Stimulated activated naive CD4-positive, alpha-beta T cell (primary cell): Measurements from ENCODE around the gene SMPD3.
A peak's percentile ranks its signal among the peaks of the same experiment; 100 is the strongest.

Source experiments
- DNase-seq, 6 experiments: peaks; one replicate each; lab custom pipeline; 2025; lab: John Stamatoyannopoulos, UW

Gene SMPD3

DNA sequence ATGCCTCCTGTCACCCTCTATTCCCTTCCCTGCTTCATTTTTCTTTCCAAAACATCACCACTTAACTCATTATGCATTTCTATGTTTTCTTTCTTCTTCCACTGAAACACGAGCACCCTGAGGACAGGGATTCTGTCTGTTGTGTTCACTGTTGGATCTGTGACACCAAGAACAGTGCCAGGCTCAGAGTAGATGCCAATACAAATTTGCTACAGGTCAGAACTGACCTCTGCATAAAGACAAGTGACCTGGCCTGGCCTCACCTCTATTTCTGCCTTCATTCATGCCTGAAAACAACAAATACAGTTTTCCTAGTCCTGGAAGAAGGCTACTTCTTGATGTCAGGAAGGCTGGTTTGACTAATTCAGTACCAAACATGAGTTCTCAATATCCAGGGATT is 45.1 kb downstream of the SMPD3 start:
- no peak for DNase-seq

DNA sequence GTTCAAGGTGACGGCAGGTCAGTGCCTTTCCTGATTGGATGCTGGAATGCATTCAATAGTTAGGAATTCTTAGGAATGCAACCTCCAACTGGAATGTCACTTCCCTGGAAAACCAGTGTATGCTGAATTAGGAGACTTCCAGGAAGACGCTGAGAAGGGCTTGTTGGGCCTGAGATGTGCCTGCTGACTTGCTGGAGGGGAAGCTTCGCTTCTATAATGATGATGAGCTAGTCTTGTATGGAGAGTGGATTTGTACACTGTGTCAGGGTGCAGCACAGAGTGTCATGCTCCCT is 45.6 kb downstream of the SMPD3 start:
- DNase-seq, result no peak

DNA sequence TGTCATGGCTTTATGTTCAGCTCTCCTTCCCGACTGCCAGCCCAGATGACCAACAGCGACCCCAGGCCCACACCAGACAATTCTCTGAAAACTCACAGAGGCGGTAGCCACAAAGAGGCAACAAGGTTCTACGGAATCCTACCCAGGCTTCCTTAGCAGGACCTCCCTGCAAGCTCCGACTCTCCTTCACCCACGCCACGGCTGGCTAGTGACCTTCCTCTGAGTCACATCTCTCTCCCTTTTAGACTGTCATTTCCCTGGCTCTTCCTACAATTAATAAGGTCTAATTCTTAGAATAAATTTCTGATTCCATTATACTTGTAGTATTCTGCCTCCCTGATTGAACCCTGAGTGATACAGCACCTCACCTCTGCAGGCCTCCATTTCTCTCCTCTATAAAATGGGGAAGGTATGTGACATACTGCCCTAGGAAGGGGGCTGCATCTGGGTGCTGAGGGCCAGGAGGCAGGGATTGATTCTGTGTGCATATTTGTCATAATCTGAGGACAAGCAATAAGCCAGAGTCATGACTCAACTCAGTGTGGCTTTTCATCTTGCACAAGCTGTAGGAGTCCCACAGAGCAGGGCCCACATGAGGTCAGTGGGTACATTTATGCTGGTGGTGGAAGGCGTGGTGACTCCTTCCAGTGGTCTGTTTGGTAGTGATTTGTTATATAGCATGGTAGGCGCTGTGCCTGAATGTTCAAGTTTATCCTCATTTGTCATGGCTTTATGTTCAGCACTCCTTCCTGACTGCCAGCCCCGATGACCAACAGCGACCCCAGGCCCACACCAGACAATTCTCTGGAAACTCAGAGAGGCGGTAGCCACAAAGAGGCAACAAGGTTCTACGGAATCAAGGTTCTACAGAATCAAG is 46.2 kb downstream of the SMPD3 start:
- DNase-seq, result no peak

DNA sequence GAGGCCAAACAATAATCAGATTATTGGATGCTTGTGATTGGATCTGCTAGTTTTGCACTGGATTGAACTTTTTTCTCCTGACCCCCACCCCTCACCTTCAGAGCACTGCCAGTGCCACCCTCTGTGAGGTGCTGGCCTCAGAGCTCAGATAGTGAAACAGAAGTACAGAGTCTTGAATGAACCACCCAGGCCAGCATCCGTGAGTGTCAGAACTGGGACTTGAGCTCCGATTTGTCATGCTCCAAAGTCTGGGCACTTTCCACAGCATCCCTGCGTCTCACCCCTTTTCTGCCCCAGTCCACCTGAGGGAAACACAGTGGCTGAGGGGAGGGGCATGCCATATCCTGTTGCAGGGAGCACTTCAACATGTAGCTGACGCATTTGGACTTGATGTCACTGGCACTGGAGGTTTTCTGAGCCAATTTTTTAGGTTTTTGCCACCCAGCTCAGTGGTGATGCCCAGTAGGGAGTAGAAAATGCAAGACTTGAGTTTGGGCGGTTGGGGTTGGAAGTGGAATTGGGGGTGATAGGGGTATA is 47.3 kb downstream of the SMPD3 start:
- peak in 3 of 6 experiments; percentile 3 to 53 (median 32) for DNase-seq

DNA sequence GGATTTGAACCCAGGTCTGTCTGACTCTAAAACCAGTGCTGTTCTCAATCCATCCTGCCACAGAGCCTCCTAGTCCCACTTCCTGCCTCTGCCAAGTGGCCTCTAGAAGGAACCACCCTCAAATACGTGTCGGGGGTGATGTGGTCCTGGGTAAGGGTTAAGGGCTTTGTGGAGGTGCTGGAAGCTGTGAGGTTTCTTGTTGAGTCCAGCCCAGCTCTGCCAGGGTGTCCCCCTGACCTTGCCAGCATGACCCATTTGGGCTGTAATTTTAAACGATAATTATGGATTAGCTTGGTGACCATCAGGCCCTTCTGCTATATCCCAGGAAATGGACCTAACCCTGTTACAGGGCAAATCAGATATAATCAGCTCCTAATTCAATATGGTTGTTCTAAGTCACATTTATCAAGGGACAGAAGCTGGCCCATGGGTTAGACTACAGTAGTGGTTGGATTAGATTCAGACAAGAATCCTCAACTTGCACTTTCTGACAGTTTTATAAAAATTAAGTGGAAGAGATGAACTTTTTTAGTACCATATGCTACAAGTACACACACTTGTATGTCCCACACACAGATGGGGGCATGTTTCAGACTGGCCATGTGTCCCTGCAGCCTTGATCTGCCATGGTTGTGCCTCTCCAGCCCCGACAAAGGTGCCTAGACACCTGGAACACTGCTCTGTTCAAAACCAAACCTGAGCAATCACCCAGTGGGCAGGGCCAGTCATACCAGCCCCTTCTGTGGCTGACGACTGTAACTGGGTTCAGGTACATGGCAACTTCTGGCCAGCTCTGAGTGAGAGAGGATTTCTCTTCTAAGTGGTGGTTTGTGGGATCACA is 48.0 kb downstream of the SMPD3 start:
- DNase-seq, result peak in 1 of 6 experiments; percentile 39

DNA sequence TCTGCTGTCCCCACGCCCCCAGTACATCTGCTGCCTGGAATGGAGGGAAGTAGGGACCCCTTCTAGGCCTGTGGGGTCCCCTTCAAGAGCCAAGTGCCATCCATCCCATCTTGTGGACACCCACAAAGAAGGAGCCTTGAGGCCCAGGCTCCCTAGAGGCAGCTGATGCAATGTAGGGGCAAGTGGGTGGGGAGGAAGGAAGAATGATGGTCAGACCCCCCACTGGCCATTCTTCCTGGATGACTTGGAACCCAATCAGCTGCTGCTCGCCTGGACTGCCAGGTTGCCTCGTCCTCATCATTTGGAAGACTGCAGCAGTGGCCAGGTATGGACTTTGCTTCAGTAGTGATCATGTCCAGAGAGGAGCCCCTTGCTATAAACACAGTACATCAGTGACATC is 48.9 kb downstream of the SMPD3 start:
- no peak for DNase-seq

DNA sequence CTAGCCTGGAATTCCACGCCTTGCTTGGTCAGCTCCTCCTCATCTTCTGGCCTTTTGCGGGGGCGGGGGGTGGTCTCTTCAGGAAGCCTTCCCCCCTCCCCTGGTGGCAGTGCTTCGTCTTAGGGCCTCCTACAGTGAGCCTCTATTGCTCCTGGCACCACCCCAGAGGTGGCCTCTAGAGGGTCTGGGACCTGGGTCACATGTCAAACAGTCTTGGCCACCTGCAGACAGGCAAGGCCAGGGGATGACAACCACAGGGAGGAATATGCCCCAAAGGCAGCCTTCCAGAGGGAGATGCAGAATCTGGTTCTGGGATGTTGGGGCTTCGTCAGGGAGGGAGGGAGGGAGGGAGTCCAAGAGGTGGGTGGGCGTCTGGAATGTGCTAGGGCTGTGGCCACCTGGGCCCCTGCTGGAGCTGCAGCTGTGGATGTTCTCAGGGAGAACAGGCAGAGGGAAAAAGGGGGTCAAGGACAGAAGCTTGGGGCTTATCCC is 50.6 kb downstream of the SMPD3 start:
- DNase-seq, result no peak

DNA sequence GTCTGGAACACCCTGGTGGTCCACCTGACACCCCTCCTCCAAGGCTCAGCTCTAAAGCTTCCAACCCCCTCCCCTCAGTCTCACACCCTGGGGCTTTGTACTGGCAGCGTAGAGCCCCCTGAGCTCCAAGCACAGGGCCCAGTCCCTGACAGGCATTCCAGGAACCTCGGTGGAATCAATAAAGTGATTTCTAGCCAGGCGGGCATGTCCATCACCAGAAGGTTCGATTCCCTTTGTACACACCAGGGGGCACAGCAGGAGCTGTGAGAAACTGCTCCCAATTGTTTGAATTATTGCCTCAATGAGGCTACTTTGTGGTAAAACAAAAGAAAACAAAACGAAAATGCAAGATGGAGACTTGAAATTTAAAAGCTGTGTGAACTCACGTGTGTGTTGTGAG is 51.8 kb downstream of the SMPD3 start:
- peak; percentile 16 to 75 (median 52) for DNase-seq

DNA sequence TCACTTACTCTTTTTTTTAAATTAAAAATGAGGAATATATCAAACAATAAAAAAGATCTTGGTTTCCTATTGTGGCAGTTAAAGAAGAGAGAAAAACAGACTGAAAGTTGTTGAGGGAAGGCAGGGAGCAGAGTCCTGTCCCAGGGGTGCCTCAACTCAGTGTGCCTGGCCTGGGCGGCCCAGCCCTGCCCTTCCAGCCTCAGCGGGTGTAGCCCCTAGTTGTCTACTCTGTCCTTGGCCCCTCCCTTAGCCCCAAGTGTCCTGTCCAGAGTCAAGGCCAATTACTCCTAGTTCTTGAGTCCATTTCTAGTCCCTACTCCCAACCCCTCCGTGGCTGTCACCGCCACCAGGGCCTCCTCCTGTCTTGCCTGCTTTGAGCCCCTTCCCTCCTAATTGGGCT is 52.5 kb downstream of the SMPD3 start:
- no peak for DNase-seq

DNA sequence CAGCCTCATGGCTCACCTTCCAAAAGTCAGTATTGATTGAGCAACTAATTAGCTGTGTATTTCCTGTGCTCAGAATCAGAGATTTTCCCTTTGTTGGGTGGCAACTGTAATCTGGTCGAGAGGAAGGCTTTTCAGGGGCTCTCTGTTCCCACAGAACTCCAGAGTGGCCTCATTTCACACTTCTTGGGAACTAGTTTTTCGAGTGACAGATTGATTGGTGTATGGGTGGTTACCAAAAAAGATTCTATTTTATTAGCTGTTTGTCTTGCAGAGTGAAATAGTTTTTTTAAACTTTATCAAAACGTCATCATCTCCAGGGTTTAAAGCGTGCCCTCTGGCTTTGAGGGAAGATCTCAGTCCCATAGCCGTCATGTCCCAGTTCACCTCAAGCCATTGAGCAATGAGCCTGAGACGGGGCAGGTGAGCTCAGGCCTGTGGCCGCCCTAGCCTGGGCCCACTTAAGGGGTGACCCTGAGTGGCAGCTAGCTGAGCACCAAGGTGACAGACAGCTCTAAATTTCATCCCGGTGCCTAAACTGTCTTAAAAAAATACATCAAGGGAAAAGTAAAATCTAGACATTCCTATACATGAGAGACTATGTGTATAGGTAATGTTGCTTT is 53.0 kb downstream of the SMPD3 start:
- DNase-seq, result no peak

DNA sequence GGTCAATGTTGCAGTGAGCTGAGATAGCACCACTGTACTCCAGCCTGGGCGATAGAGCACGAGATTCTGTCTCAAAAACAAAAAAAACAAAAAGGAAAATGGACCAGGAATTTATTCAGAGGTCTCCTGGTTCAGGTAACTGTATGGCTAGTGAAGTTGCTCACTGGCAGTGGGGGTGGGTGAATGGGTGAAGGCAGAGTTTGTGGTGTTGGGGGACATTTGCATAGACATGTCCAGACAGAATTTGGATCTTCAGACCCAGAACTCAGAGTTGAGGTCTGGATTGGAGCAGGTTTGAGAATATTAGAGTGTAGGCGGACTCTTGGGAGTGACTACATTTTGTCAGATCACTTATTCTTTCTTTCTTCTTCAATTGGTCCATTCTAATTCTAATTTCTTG is 55.0 kb downstream of the SMPD3 start:
- DNase-seq, result no peak

DNA sequence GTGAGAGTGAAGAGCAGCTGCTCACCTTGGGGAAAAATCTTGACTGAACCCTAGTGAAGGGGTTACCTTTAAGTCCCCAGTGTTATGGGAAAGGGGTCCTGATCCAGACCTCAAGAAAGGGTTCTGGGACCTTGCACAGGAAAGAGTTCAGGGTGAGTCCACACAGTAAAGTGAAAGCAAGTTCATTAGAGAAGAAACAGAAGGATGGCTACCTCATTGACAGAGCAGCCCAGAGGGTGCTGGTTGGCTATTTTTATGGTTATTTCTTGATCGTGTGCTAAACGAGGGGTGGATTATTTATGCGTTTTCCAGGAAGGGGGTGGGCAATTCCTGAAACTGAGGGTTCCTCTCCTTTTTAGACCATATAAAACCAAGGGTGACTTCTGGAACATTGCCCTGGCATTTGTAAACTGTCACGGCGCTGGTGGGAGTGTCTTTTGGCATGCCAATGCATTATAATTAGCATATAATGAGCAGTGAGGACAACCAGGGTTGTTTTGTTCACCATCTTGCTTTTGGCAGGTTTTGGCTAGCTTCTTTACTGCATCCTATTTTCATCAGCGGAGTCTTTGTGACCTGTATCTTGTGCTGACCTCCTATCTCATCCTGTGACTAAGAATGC is 58.4 kb downstream of the SMPD3 start:
- no peak for DNase-seq

DNA sequence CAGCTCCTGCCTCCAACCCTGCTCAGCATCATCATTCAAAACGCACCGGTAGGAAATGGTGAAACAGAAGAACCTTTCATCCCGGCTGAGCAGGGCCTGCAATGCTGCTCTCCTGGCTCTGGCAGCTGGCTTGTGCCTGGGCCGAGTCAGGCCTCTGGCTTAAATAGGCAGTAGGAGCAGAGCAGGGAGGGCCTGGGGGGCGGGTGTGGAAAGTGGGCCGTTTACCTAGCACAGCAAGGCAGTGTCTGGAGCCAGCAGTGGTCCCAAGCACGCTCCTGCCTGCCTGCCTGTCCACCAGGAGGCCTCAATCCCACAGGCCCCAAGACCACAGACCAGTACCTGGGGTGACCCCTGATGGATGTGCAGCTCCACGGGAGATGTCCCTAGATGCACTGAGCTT is 59.3 kb downstream of the SMPD3 start:
- no peak for DNase-seq

DNA sequence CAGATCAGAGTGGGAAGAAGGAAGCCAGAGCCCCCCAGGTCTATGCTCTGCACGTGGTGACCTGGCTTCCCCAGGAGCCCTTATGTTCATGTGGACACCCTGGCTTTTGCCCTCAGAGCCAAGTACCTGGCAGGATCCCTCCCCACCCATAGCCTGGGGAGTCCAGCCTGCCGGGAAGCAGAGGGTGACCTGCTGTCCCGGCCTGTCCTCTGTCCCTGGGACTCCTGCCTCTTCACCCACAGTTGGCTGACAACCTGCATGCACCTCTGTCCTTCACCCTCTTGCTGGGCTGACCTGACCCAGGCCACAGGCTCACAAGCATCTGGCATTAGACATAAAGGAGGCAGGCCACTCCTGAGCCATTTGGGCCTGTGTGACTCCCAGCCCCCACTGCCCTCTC is 60.2 kb downstream of the SMPD3 start:
- no peak for DNase-seq

DNA sequence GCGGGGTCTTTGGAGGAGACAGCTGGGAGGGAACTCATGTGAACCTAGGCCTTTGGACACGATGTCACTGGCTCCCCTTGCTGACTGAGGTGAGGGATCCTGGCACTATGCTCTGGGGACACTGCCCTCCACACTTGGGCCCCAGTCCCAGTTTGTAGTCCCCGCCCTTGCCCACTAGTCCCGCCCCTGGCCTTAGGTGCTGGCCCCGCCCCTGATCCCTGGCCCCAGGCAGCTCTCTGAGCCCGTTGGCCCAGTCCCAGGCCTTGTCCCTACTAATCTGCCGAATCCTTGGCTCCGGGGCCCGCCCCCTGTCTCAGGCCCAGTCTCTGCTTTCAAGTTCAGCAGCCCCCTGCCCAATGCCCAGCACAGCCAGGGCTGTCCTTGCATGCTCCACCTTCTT is 61.0 kb downstream of the SMPD3 start:
- DNase-seq, result no peak

DNA sequence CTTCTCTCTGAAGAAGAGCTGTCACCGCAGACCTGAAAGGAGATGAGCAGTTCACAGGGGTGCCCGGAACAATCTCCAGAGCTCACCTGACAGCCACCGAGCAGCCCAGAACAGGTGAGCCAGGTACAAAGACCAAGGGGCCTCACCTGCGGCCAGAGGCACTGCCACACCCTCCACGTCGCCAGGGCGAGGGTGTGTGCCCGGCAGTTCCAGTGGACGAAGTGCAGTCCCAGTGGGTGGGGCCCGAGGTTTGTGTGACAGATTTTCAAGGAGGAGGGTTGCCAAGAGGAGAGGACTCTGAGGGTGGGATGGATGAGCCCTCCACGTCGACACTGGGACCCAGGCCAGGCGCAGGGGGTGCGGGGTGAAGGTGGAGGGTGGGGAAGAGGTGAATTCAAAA is 61.7 kb downstream of the SMPD3 start:
- no peak for DNase-seq

DNA sequence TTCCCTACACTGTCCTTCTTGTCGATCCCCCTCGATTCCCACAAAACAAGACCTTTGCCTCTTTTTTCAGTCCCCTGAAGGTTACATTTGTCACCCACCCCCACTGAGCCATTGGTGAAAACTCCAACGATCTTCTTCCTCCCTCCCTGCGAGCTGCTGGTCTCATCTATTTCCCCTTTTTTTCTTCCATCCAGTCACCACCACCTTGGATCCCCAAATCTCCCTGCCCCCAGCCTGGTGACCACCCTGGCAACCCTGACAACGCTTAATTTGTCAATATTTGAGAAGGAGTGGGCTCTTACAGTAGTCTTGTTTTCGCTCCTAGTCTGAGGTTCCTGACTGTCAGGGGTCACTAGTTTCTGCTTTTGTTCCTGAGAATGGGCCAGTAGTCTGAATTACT is 62.9 kb downstream of the SMPD3 start:
- no peak for DNase-seq

DNA sequence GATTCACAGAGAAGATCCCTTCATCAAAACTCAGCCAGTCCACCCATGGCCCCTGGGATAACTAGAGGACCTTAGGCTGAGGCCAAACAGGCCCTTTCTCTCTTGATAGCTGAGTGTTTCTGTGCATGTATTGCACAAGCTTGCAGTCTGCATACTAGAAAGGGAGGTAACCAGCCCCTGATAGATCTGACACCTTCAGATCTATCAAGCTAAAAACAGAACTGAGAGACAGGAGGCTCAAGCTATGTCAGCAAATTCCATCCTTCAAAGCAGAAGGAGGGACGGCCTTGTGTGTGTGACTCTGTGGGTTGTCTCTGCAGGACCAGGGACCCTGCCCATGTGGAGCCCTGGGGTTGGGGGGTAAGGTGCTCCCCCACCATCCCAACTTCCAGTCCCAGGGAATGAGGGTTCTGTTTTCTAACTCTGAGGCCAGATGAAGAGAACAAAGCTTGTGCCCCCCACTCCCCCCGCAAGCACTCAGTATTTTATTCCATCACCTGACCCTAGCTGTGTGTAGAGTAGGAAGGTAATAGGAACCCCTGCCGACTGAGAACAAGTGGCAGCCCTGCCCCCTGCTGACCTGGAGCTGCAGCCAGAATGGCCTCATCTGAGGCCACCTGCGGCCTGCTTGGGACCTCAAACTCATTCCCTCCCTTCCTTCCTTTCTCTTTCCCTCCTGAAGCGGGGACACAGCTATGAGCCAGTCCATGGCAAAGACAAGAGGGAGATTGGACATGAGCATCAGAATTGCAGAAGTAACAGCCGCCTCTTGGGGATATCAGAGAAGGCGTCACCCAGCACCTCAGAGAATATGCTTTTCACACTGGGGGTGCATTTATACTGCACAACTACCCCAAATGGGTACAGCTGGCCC is 63.8 kb downstream of the SMPD3 start:
- DNase-seq, result no peak

DNA sequence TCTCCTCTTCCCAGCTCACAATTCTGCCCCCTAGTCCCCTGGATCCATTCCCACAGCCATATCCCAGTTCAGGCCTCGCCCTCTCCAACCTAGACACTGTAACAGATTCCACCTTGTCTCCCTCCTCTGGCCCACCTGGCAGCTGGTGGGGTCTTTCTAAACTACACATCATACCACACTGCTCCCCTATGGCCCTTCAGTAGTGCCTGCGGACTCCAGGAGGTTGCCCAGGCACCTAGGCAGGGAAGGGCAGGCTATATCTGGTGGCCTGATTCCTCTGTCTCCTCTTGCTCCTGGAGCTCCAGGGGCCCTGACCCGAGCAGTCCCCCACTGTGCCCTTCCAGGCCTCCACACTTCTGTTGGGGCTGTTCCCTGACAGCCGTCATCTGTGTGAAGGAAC is 64.5 kb downstream of the SMPD3 start:
- DNase-seq, result no peak

DNA sequence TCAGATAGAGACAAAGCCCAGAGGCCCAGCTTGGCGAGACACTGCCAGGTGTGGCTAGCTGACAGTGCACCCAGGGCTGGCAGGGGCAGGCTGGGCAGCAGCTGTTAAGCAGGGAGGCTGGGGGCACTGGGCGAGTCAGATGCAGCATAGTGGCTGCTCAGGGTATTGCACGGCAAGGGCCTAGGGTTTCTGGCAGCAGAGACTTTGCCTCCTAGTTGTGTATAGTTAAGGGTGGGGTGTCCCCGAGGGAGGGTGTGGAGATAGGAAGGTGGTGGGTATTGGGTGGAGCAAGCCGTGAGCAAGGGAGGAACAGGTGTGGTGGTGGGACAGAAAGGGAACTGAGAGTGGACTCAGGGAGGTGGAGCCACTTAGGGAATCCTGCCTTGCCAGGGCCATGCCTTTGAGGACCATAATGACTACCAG is 66.0 kb downstream of the SMPD3 start:
- DNase-seq, result no peak

DNA sequence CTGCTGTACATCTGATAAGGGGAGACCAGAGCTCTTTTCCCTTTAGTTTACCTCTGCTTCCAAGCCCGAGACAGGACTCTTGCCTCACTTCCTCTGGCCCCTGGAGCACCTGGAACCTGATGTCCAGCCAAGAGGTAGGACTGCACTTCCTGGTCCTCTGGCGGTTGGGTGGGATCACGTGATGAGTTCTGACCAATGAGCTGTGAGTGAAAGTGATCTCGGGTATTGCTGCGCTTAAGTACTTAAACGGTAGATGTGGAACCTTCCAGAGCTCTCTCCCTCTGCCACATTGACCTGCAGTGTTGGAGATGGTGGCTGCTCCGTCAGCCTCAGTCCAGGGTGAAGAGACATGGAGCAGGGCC is 67.0 kb downstream of the SMPD3 start:
- DNase-seq, result no peak
